Pons (tissue), 1 donor: Measurements from ENCODE around the gene FEZF2.

Experiments used
- DNase-seq: peaks from one replicate; pipeline ENCODE4 v3.0.0-alpha.2; 2016; ENCODE audit warnings: low spot score

Gene FEZF2

DNA sequence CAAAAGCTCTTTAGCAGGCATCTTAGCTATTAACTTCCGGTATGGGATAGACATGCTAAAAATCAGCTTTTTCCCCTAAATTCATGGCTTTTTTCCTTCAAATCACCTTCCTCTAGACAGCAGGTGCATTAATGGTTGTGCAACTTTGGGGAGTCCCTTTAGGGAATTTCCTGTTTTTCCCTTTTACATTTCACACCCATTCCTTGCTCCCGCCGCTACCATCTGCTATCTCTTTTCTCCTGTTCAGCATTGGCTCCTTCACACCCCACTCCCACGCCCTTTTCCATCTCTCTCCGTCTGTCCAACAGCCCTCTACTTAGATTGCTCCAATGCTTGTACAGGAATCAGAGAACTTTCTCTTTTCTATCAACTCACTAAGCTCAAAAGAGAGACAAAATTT lies 43.4 kb downstream of the FEZF2 start:
- no peak for DNase-seq

- DNase-seq, result no peak
Measured at GRCh38 chr3:62325896-62326295, 47.5 kb downstream of the FEZF2 start.

- no peak for DNase-seq
Measured at GRCh38 chr3:62323241-62323640, 50.1 kb downstream of the FEZF2 start.
